Epithelial cell of prostate (primary cell): Measurements from ENCODE around the gene P2RX1.

Experiments used
- DNase-seq: peaks from one replicate; pipeline ENCODE4 v3.0.0-alpha.2; 2011; ENCODE audit warnings: low read depth, low spot score
- H3K27ac ChIP-seq: fragments of 450-650 bp; 2 replicates; pipeline ENCODE4 v1.5.1; 2017; ENCODE audit warnings: mild to moderate bottlenecking

P2RX1 gene

GRCh38 chr17:3926860-3927627 is 10.8 kb upstream of the P2RX1 start:
- no peak for DNase-seq
- no peak overlapping the region for H3K27ac ChIP-seq

- no peak overlapping the region for H3K27ac ChIP-seq
- no peak for DNase-seq
These were observed 9.6 kb upstream of the P2RX1 start for GRCh38 chr17:3925684-3926485.

- DNase-seq = no peak
- no peak overlapping the region for H3K27ac ChIP-seq
These were observed 8.5 kb upstream of the P2RX1 start for GRCh38 chr17:3924512-3925350.

GRCh38 chr17:3923466-3924190 is 7.4 kb upstream of the P2RX1 start:
- no peak for DNase-seq
- no peak overlapping the region for H3K27ac ChIP-seq

GRCh38 chr17:3922765-3923164 is 6.5 kb upstream of the P2RX1 start:
- no peak for DNase-seq
- no peak overlapping the region for H3K27ac ChIP-seq

GRCh38 chr17:3921502-3922319 is 5.4 kb upstream of the P2RX1 start:
- no peak overlapping the region for H3K27ac ChIP-seq
- no peak for DNase-seq

GRCh38 chr17:3921006-3921405 is 4.7 kb upstream of the P2RX1 start:
- DNase-seq = no peak
- no peak overlapping the region for H3K27ac ChIP-seq

GRCh38 chr17:3919123-3919624 is 2.9 kb upstream of the P2RX1 start:
- H3K27ac ChIP-seq = no peak overlapping the region
- DNase-seq = no peak

GRCh38 chr17:3918372-3919122 is 2.3 kb upstream of the P2RX1 start:
- DNase-seq = no peak
- H3K27ac ChIP-seq = no peak overlapping the region

GRCh38 chr17:3917391-3917931 is 1.2 kb upstream of the P2RX1 start:
- DNase-seq = no peak
- H3K27ac ChIP-seq = no peak overlapping the region

GRCh38 chr17:3916825-3917224 is 560 bp upstream of the P2RX1 start:
- H3K27ac ChIP-seq = no peak overlapping the region
- DNase-seq = no peak

- no peak overlapping the region for H3K27ac ChIP-seq
- no peak for DNase-seq
These were observed 677 bp downstream of the P2RX1 start for GRCh38 chr17:3915581-3915994.

- no peak overlapping the region for H3K27ac ChIP-seq
- no peak for DNase-seq
These were observed 2.0 kb downstream of the P2RX1 start for GRCh38 chr17:3914312-3914670.

- no peak overlapping the region for H3K27ac ChIP-seq
- no peak for DNase-seq
These were observed 2.5 kb downstream of the P2RX1 start for GRCh38 chr17:3913531-3914311.

- no peak overlapping the region for H3K27ac ChIP-seq
- no peak for DNase-seq
These were observed 3.4 kb downstream of the P2RX1 start for GRCh38 chr17:3912827-3913226.

GRCh38 chr17:3911271-3912053 is 4.8 kb downstream of the P2RX1 start:
- DNase-seq = no peak
- H3K27ac ChIP-seq = no peak overlapping the region
